GM12891 (cell line): Measurements from ENCODE around the gene TECTA.

ENCODE experiments used
- DNase-seq: peaks from one replicate; pipeline ENCODE4 v3.0.0; 2011; ENCODE audit warnings: low spot score; ENCODE audit not compliant: insufficient read length
- FAIRE-seq: peaks from 2 replicates; lab custom pipeline; 2011; peaks lifted over from hg19 to GRCh38; lab: Jason Lieb, UNC
- PAX5 ChIP-seq: IDR thresholded peaks from 2 replicates; pipeline ENCODE4 v1.6.1; 2011; ENCODE audit warnings: low read length, moderate library complexity, mild to moderate bottlenecking; ENCODE audit not compliant: insufficient read depth, severe bottlenecking
- POLR2A ChIP-seq: IDR thresholded peaks from 2 replicates; pipeline ENCODE4 v1.6.1; 2011; ENCODE audit warnings: low read depth, low read length, control low read depth
- POLR2AphosphoS5 ChIP-seq: IDR thresholded peaks from 2 replicates; pipeline ENCODE4 v1.6.1; 2011; ENCODE audit warnings: low read depth, low read length, control low read depth
- POU2F2 ChIP-seq: IDR thresholded peaks from 2 replicates; pipeline ENCODE4 v1.6.1; 2011; ENCODE audit warnings: low read depth, mild to moderate bottlenecking, control low read depth, low read length, moderate library complexity
- SPI1 ChIP-seq: IDR thresholded peaks from 2 replicates; pipeline ENCODE4 v1.6.1; 2011; ENCODE audit warnings: low read depth, low read length, control low read depth
- TAF1 ChIP-seq: IDR thresholded peaks from 2 replicates; pipeline ENCODE4 v1.6.1; 2011; ENCODE audit warnings: low read depth, low read length, control low read depth

The TECTA gene

DNA sequence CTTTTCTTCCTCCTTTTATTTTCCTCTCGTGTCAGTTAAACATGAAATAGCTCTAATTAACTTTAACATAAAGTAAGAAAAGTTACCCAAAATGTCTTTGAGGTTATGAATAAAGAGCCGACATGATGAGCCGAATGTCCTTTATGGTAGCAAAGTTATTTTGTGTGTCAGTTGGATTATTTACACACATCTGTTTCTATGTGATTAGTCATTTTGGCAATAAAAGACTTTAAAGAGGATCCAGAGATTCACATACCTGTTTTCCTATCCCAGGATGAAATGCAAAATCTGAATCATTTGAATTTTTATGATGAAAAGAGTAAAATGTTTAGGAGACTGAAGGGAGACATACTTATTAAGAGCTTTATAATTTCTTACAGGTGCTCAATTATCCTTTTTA is 34.0 kb upstream of the TECTA start:
- DNase-seq: no peak
- TF ChIP-seq PAX5 (no peak), SPI1 (no peak), TAF1 (no peak), POLR2A (no peak), POLR2AphosphoS5 (no peak), POU2F2 (no peak)
- FAIRE-seq: no peak

DNA sequence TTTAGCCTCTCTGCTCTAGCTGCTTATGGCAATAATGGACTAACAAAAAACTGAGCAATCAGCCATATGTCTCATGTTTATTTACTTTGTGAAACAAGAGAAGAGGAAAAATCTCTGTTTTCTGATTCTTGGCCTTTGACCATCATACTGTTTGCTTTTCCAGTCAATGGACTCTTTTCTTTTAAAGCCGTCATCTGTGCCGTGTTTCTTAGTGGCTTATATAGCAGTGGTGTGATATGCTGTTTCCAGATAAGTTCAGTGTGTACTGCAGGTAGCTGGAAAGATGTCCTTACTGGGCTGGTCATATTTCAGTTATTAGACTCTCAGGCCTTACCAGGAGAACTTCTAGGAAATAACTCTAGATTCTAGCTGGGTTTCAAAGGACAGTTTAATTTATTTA is 33.6 kb upstream of the TECTA start:
- TF ChIP-seq TAF1: no peak
- no peak for FAIRE-seq
- no peak for DNase-seq

DNA sequence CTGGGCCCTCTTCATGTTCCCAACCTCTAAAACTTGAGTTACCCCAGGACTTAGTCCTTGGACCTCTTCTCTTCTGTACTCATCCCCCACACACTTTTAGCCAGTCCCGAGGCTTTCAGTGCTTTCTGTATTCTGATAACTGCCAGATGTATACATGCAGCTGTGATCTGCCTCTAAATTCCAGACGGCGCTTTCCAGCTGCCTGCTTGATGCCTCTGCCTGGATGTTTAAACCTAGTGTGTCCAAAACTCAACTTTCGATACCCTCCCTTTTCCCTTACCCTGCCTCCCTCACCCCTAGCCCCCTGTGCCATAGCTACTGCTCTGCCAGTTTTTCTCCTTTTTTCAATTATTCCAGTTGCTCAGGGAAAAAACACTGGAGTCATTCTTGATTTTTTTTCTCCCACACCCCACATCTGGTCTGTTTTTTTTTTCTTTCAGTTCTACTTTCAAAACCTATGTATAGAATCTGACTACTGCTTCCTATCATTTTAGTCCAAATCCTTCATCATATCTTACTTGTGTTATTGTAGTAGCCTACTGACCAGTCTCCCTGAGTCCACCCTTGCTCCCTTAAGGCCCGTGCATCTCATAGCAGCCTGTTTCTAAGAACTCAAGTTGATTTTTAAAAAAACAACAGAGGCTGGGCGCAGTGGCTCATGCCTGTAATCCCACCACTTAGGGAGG is 32.9 kb upstream of the TECTA start:
- no peak for DNase-seq
- TF ChIP-seq POLR2A: no peak
- no peak for TF ChIP-seq PAX5
- TF ChIP-seq TAF1: no peak
- TF ChIP-seq SPI1: no peak
- TF ChIP-seq POLR2AphosphoS5: no peak
- no peak for TF ChIP-seq POU2F2
- FAIRE-seq: no peak

DNA sequence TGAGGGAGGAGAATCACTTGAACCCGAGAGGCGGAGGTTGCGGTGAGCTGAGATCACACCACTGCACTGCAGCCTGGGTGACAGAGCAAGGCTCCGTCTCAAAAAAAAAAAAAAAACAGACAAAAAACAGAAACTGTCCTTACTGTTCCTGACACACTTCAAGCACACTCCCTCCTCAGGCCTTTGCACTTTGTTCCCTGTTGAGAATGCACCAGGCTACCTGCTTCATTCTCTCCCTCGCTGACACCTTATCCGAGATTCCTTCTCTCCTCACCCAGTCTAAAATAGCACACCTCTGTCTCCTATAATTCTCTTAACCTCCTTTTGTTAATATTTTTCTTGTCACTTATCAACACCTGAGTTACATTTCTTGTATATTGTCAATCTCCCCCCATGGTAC is 32.3 kb upstream of the TECTA start:
- no peak for DNase-seq
- no peak for FAIRE-seq
- TF ChIP-seq TAF1 (no peak), POLR2AphosphoS5 (no peak), POLR2A (no peak), POU2F2 (no peak), PAX5 (no peak), SPI1 (no peak)

DNA sequence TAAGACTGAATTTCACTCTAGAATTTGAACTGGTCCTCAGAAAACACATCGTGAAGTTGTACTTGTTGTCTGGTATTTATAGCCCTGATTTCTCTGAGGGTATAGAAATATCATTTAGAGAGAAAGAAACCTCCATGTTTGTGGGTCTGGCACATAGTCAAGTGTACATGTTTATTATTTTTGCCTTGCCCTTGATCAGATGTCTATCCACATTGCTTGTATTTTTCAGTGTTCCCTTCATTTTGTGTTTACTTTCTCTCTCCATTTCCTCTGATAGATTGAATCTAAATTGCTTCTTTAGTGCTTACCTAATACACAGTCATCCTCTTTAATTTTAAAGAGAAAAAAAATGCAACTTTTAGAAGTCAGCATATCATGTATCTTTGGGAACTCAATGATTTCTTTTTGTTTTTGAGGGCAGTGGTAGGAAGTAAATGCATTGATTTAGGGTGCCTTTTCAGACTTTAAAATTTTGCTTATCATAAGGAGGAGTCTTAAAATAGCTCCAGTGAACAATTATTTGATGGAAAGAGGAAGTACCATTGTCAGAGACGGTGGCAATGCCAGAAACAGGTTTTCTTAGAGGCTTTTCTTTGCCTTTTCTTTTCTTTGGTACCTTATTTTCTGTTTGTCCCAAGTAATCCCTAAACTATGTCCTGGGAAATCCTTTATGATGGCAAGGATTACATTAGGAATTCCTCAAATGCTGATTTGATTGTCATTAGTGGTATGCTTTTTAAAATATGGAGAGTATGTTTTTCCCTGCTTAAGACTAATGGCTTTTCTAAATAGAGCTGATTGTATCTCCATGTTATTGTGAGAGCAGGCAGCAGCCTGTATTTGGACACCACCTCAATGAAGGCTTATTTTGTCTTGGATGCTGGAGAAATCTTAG is 29.8 kb upstream of the TECTA start:
- FAIRE-seq (no peak), DNase-seq (no peak)
- TF ChIP-seq PAX5 (no peak), POU2F2 (no peak), TAF1 (no peak), POLR2A (no peak), POLR2AphosphoS5 (no peak), SPI1 (peak; percentile 34; the same call in 1 of the 2 replicates)

DNA sequence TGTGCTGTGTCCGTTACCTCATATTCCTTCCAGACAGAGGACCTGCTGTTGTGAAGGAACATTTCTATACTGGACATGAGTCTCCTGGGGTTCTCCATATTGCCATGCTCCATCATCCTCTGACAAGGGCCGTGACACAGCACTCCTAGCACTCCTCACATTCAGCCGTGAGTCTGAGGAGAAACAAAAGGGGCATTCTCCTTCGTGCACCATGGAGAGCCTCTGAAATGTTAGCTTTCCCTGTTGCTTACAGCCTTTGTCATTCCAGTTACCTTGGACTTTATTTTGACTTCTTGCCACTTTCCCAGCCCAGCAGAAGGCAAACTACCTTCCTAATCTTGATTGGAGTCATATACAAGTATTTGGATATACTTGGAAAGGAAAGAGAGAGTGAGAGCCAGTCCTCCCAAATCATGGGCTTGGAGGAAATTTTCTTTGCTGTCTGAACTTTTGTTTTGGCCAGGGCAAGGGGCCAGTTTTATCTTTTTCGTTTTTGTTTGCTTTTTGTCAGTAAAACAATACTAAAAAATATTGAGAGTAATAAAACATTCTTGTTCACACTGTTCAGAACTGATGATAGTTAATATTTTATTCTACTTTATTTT is 29.1 kb upstream of the TECTA start:
- FAIRE-seq: no peak
- DNase-seq: no peak
- TF ChIP-seq TAF1 (no peak), POLR2A (no peak), PAX5 (no peak), POU2F2 (no peak), SPI1 (no peak), POLR2AphosphoS5 (no peak)

DNA sequence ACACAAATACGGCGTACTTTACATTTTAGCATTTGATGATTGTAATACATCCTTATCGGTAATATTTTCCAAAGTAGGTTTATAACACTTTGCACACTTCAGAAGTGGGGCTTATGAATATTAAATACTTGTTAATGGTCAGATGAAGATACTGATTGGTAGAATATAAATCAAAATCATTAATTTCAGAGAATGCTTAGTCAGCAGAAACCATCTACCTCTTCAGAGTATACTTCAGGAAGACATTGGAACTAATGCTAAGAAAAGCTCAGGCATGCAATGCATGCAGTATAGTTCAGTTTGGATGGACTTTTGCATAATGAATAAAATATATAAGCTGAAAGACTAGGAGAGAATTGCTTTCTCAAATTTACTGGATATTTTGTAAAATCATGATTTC is 19.7 kb upstream of the TECTA start:
- TF ChIP-seq SPI1 (no peak), POU2F2 (no peak), PAX5 (no peak)
- FAIRE-seq (no peak), DNase-seq (no peak)

DNA sequence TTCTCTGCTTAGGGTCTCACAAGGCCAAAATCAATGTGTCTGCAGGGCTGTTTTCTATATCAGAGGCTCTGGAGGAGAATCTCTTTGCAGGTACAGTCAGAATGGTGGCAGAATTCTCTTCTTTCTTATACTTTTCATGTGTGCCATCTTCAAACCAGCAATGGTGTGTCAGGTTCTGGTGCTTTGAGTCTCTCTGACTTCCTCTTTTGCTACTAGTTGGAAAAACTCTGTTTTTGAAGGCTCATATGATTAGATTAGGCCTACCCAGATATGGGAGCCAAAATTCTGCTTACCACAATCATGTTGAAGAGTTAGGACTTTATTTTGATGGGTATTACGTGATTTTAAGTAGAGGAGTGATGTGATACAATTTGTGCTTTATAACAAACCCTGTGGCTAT is 18.8 kb upstream of the TECTA start:
- peak; percentile 55 for TF ChIP-seq SPI1
- no peak for TF ChIP-seq PAX5
- no peak for TF ChIP-seq TAF1
- TF ChIP-seq POU2F2: no peak
- FAIRE-seq (peak; percentile 23), DNase-seq (no peak)

DNA sequence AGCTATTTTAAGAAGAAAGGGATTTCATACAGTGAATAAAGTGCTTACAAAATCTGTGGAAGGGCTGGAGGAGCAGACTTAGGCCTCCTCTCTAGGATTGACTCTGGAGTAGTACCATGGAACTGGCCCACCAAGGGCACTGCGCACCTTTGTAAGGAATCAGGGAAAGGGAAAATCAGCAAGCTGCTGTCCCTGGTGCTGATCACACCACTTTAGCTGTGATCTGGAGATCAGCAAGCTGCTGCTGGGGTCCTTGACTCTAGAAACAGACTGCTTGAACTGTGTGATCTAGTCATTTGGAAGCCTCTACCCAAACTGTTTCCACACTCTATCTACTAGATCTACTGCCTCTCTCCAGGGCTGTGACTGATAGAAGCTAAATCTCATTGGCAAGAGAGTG is 18.4 kb upstream of the TECTA start:
- no peak for FAIRE-seq
- no peak for DNase-seq

More for the DNA sequence above, 18.4 kb upstream of the TECTA start:
- TF ChIP-seq SPI1 (no peak), TAF1 (no peak), POLR2AphosphoS5 (no peak), POLR2A (no peak), POU2F2 (no peak), PAX5 (no peak)
